GM12874 (cell line): ENCODE measurements around the gene PRKAB2.

Experiments
- CTCF ChIP-seq: IDR thresholded peaks from 2 replicates; pipeline ENCODE4 v1.5.1; 2011; ENCODE audit warnings: low read depth, mild to moderate bottlenecking, control low read depth, low read length, moderate library complexity; ENCODE audit not compliant: insufficient read depth

Gene PRKAB2

GRCh38 chr1:147202576-147202975, 30.3 kb upstream of the PRKAB2 start:
- no peak for TF ChIP-seq CTCF

- TF ChIP-seq CTCF: no peak
Observed at GRCh38 chr1:147201786-147202185, 29.5 kb upstream of the PRKAB2 start.

GRCh38 chr1:147201276-147201675, 29.0 kb upstream of the PRKAB2 start:
- no peak for TF ChIP-seq CTCF

- TF ChIP-seq CTCF: no peak
Observed at GRCh38 chr1:147189514-147189913, 17.2 kb upstream of the PRKAB2 start.

- no peak for TF ChIP-seq CTCF
Observed at GRCh38 chr1:147185432-147185831, 13.2 kb upstream of the PRKAB2 start.

- TF ChIP-seq CTCF: no peak
Observed at GRCh38 chr1:147177611-147178380, 5.5 kb upstream of the PRKAB2 start.

GRCh38 chr1:147171399-147172167, 687 bp downstream of the PRKAB2 start:
- no peak for TF ChIP-seq CTCF
